AG09319 (cell line): ENCODE results near the gene CLEC16A.

ENCODE experiments used
- DNase-seq: peaks from one replicate; pipeline ENCODE4 v3.0.0-alpha.2; 2010; ENCODE audit warnings: low read depth; ENCODE audit errors: extremely low read depth
- CTCF ChIP-seq: IDR thresholded peaks from 2 replicates; pipeline ENCODE4 v1.5.1; 2011; ENCODE audit warnings: low read depth, mild to moderate bottlenecking, inconsistent platforms, low read length, moderate library complexity

CLEC16A gene

GRCh38 chr16:11191665-11192064 lies 247.3 kb downstream of the CLEC16A start:
- no peak for DNase-seq
- no peak for TF ChIP-seq CTCF

GRCh38 chr16:11193494-11193893 lies 249.1 kb downstream of the CLEC16A start:
- no peak for TF ChIP-seq CTCF
- DNase-seq = no peak

GRCh38 chr16:11194913-11195312 lies 250.5 kb downstream of the CLEC16A start:
- DNase-seq = no peak
- TF ChIP-seq CTCF = no peak

- DNase-seq = no peak
- no peak for TF ChIP-seq CTCF
Measured at GRCh38 chr16:11196286-11196828, 252.0 kb downstream of the CLEC16A start.

- DNase-seq = no peak
- TF ChIP-seq CTCF = no peak
Measured at GRCh38 chr16:11198375-11198774, 254.0 kb downstream of the CLEC16A start.

- no peak for TF ChIP-seq CTCF
- DNase-seq = no peak
Measured at GRCh38 chr16:11198828-11199227, 254.5 kb downstream of the CLEC16A start.

GRCh38 chr16:11200592-11200991 lies 256.2 kb downstream of the CLEC16A start:
- DNase-seq = no peak

More at GRCh38 chr16:11200592-11200991, 256.2 kb downstream of the CLEC16A start:
- TF ChIP-seq CTCF = no peak
